MM.1S (cell line): ENCODE results near the gene NME7.

ENCODE experiments used
- EZH2 ChIP-seq: fragments of 300-600 bp; sonication (generic); optimal IDR thresholded peaks from 2 replicates; pipeline ENCODE3; 2017; ENCODE audit warnings: low read depth, mild to moderate bottlenecking, antibody characterized with exemption, low read length, mixed read lengths
- EZH2phosphoT487 ChIP-seq: fragments of 300-600 bp; sonication (generic); IDR thresholded peaks from 2 replicates; pipeline ENCODE4 v1.6.1; 2018; ENCODE audit warnings: antibody characterized with exemption, low read length
- TF ChIP-seq, protein P1 (sequence below): fragments of 300-600 bp; sonication (generic); IDR thresholded peaks from 2 replicates; pipeline ENCODE4 v1.5.1; 2016; ENCODE audit warnings: antibody characterized with exemption, low read length, mixed read lengths

DNA sequence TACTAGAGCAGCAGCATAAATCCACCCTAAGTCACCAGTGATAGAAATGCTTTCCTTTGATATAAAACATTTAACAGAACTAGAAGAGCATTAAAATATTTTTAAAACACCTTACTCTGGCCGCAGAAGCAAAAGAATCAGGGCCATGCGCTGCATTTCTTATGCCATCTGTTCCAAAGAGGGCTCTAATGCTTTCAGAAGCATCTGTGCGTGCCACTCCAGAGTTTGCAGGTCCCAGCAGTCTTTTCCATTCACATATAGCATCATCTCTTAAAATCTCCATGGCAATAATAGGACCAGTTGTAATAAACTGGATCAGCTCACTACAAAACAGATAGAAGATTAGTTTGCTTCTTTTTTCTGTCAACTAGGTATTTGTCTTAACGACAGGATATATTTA is 69.2 kb downstream of the NME7 start:
- TF ChIP-seq, protein P1, sequence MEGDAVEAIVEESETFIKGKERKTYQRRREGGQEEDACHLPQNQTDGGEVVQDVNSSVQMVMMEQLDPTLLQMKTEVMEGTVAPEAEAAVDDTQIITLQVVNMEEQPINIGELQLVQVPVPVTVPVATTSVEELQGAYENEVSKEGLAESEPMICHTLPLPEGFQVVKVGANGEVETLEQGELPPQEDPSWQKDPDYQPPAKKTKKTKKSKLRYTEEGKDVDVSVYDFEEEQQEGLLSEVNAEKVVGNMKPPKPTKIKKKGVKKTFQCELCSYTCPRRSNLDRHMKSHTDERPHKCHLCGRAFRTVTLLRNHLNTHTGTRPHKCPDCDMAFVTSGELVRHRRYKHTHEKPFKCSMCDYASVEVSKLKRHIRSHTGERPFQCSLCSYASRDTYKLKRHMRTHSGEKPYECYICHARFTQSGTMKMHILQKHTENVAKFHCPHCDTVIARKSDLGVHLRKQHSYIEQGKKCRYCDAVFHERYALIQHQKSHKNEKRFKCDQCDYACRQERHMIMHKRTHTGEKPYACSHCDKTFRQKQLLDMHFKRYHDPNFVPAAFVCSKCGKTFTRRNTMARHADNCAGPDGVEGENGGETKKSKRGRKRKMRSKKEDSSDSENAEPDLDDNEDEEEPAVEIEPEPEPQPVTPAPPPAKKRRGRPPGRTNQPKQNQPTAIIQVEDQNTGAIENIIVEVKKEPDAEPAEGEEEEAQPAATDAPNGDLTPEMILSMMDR, result no peak
- TF ChIP-seq EZH2, result no peak
- no peak for TF ChIP-seq EZH2phosphoT487
